ENCODE data around the gene SORL1.

DNA sequence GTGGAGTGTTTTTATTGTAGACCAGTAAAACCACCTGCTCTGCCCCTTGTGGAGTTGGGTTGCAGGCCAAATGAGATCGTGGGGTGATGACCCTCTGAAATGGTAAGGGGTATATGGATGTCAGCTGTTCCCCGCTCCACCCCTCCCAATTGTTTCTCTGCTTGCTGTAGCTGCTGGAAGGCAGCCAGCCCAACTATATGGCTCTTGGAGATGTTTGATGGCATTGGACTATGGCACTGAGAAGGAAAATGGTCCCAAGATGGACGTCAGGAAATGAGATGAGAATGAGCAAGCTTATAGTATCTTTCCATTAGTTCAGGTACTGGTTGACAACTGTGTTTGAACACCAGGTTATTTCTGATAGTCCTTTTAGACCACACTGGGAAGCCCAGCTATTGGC lies 95.5 kb downstream of the SORL1 start:
- TF ChIP-seq CTCF (conservative IDR thresholded peaks at IDR 0.05) (no peak), EZH2 (IDR thresholded peaks at IDR 0.05; ENCODE audit: low read depth) (no peak)
